H1 (cell line): Measurements from ENCODE around the gene PNLDC1. TPM values are rescaled to one million over a fixed set of nuclear protein-coding genes. Genes with fewer than 3 reads are reported as not detected.

Experiments used
- SIN3A ChIP-seq, 2 experiments: IDR thresholded peaks in 1 of 2; conservative IDR thresholded peaks in 1 of 2; 2 replicates each; pipeline ENCODE4 v1.6.1; 2011 to 2012; ENCODE audit warnings: low read length in 2 of 2, improper control_type of control experiment in 1 of 2, low read depth in 1 of 2, mild to moderate bottlenecking in 1 of 2
- polyA plus RNA-seq, 7 experiments: library from polyadenylated mRNA; depleted of rRNA in 3 of 7; stranded (reverse) in 5 of 7; unstranded in 2 of 7; fragments of >200 nt in 5 of 7; fragments of 200-250 nt in 2 of 7; gene quantifications; 1 replicate in 5 of 7; 2 replicates in 1 of 7; 4 replicates in 1 of 7; pipeline versions ENCODE4 v1.2.1 to v1.2.3, GENCODE V29; 2011 to 2013; ENCODE audit warnings: missing spikeins in 2 of 7, mixed read lengths in 2 of 7
- total RNA-seq: library from RNA; stranded (reverse); fragmentation: NEBNext Ultra II Directional; extraction: Animal tissue kit (Norgen Biotek cat#: 25700); gene quantifications from 2 replicates; pipeline ENCODE4 v1.2.1, GENCODE V29; 2021

The PNLDC1 gene
- total and polyA plus RNA-seq, 2 of the 8 experiments (the other 6 are each of a cell fraction or from before 2014, with no cell fraction given) = 0.15 to 0.34 TPM

DNA sequence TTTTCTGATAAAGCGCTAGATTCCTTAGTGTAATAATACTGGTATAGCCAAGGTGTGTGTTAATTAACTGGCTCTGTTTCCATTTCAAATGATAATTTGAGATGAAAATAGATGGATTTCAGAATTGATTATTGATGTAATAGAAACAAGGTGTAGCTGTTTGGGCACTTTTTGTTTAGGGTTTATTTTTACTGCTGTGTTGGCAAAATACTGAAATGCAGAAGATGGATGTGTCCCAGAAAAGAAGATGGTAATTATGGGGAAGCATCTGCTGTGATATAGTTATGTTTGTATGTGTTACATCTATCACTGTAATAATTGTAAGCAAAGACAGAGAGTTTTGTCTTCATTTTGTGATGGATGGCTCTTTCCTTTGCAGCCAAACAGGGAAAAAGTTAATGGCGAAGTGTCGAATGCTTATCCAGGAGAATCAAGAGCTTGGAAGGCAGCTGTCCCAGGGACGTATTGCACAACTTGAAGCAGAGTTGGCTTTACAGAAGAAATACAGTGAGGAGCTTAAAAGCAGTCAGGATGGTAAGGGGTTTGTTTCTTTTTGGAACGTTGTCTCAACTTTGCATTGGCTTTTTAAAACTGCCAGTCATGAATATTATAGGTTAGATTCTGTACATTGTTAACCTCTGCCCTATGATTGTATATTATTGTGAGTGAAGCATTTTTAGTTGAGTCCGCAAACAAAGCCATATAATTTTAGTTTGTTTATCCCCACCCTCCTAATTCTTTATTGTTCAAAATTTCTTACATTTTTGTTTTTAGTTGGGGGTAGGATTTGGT is 46.8 kb upstream of the PNLDC1 start (continued):
- TF ChIP-seq SIN3A (conservative IDR thresholded peaks at IDR 0.05 in 1 of 2, IDR thresholded peaks at IDR 0.05 in 1 of 2; ENCODE audit: low read depth in 1 of 2, low read length in 2 of 2) = no peak
